Posterior cingulate gyrus (tissue), 11 donors: ENCODE data around the gene KLK1.

ENCODE experiments used
- DNase-seq, 10 donors: peaks; one replicate each; pipeline versions ENCODE4 v3.0.0 to v3.0.0-alpha.2; 2020 to 2021; ENCODE audit warnings: mixed read lengths in 3 of 10
- intact Hi-C: fragments of 100-400 bp; cut with DNase I; formaldehyde crosslinking; loops from one replicate; pipeline ENCODE4 v1.15.1; 2023

The KLK1 gene

DNA sequence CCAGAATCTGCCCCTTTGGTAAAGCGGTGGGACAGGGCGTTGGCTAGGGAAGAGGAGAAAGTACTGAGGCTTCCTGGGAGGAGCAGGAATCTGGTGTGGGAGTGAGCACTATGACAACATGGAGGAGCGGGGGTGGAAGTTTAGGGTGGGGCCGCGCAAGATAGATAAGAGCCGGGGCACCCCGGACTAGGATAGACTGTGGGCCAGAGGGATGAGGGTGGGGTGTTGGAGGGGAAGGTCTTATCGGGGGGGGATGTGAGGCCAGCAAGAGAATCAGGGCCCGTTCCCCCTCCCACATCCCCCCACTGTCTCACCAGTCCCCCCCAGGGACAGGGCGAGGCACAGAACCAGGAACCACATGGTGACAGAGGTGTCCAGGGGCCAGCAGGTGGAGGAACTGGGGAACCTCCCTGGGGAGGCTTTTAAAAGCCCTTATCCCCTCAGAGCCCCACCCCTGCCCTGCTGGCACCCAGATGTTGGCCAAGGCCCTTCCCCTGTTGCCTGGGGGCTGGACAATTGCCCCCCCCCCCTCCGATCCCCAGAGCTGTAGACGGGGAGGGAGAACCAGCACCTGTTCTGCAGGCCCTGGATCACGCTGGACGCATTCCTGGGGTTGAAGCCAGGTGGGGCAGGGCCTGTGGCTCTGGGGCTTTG lies at the start of gene KLK1:
Gene KLK1 (minus strand): TSS at position 399 of the 654 bp plus-strand sequence. CDS start 39 bp downstream, at position 360.
- intact Hi-C loops, result no loop called here

DNA sequence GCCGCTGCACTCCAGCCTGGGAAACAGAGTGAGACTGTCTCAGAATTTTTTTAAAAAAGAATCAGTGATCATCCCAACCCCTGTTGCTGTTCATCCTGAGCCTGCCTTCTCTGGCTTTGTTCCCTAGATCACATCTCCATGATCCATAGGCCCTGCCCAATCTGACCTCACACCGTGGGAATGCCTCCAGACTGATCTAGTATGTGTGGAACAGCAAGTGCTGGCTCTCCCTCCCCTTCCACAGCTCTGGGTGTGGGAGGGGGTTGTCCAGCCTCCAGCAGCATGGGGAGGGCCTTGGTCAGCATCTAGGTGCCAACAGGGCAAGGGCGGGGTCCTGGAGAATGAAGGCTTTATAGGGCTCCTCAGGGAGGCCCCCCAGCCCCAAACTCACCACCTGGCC lies 49.5 kb upstream of the KLK1 start, which contains the start of gene KLK2:
Gene KLK2 (plus strand): TSS at position 384 of the 400 bp plus-strand sequence. CDS start 35 bp downstream, outside the sequence.
- intact Hi-C loops, result no loop called here
- DNase-seq, result no peak

More for the DNA sequence above, at the start of gene KLK1:
- peak in 1 of 10 donors; percentile 48 for DNase-seq

DNA sequence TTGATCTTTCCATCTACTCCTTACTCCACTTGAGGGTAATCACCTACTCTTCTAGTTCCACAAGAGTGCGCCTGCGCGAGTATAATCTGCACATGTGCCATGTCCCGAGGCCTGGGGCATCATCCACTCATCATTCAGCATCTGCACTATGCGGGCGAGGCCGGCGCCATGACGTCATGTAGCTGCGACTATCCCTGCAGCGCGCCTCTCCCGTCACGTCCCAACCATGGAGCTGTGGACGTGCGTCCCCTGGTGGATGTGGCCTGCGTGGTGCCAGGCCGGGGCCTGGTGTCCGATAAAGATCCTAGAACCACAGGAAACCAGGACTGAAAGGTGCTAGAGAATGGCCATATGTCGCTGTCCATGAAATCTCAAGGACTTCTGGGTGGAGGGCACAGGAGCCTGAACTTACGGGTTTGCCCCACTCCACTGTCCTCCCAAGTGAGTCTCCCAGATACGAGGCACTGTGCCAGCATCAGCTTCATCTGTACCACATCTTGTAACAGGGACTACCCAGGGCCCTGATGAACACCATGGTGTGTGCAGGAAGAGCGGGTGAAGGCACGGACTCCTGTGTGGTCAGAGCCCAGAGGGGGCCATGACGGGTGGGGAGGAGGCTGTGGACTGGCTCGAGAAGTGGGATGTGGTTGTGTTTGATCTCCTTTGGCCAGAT lies 47.0 kb upstream of the KLK1 start:
- peak in 1 of 10 donors; percentile 78 for DNase-seq
- intact Hi-C loops, result no loop called here

DNA sequence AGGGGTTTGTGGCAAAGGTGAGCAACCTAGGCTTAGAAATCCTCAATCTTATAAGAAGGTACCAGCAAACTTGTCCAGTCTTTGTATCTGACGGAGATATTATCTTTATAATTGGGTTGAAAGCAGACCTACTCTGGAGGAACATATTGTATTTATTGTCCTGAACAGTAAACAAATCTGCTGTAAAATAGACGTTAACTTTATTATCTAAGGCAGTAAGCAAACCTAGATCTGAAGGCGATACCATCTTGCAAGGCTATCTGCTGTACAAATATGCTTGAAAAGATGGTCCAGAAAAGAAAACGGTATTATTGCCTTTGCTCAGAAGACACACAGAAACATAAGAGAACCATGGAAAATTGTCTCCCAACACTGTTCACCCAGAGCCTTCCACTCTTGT lies 45.9 kb upstream of the KLK1 start:
- DNase-seq, result no peak
- intact Hi-C loops, result no loop called here

DNA sequence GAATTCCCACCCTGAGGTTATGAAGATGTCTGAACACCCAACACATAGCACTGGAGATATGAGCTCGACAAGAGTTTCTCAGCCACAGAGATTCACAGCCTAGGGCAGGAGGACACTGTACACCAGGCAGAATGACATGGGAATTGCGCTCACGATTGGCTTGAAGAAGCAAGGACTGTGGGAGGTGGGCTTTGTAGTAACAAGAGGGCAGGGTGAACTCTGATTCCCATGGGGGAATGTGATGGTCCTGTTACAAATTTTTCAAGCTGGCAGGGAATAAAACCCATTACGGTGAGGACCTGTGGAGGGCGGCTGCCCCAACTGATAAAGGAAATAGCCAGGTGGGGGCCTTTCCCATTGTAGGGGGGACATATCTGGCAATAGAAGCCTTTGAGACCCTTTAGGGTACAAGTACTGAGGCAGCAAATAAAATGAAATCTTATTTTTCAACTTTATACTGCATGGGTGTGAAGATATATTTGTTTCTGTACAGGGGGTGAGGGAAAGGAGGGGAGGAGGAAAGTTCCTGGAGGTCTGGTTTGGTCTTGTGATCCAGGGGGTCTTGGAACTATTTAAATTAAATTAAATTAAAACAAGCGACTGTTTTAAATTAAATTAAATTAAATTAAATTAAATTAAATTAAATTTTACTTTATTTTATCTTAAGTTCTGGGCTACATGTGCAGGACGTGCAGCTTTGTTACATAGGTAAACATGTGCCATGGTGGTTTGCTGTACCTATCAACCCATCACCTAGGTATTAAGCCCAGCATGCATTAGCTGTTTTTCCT lies 38.1 kb upstream of the KLK1 start:
- no peak for DNase-seq
- intact Hi-C loops, result no loop called here

DNA sequence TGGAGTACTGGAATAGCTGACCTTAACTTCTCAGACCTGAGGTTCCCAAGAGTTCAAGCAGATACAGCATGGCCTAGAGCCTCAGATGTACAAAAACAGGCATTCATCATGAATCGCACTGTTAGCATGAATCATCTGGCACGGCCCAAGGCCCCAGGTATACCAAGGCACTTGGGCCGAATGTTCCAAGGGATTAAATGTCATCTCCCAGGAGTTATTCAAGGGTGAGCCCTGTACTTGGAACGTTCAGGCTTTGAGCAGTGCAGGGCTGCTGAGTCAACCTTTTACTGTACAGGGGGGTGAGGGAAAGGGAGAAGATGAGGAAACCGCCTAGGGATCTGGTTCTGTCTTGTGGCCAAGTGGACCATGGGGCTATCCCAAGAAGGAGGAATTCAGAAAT lies 37.4 kb upstream of the KLK1 start:
- DNase-seq, result no peak
- intact Hi-C loops, result no loop called here

DNA sequence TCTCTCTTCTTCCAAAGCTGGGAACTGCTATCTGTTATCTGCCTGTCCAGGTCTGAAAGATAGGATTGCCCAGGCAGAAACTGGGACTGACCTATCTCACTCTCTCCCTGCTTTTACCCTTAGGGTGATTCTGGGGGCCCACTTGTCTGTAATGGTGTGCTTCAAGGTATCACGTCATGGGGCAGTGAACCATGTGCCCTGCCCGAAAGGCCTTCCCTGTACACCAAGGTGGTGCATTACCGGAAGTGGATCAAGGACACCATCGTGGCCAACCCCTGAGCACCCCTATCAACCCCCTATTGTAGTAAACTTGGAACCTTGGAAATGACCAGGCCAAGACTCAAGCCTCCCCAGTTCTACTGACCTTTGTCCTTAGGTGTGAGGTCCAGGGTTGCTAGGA lies 36.3 kb upstream of the KLK1 start:
- no peak for DNase-seq
- intact Hi-C loops, result no loop called here

DNA sequence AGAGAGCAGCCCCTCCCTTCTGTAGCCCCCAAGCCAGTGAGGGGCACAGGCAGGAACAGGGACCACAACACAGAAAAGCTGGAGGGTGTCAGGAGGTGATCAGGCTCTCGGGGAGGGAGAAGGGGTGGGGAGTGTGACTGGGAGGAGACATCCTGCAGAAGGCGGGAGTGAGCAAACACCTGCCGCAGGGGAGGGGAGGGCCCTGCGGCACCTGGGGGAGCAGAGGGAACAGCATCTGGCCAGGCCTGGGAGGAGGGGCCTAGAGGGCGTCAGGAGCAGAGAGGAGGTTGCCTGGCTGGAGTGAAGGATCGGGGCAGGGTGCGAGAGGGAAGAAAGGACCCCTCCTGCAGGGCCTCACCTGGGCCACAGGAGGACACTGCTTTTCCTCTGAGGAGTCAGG lies 35.3 kb upstream of the KLK1 start:
- DNase-seq, result no peak
- intact Hi-C loops, result no loop called here

DNA sequence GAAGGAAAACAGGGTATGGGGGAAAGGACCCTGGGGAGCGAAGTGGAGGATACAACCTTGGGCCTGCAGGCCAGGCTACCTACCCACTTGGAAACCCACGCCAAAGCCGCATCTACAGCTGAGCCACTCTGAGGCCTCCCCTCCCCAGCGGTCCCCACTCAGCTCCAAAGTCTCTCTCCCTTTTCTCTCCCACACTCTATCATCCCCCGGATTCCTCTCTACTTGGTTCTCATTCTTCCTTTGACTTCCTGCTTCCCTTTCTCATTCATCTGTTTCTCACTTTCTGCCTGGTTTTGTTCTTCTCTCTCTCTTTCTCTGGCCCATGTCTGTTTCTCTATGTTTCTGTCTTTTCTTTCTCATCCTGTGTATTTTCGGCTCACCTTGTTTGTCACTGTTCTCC lies 33.8 kb upstream of the KLK1 start:
- DNase-seq, result no peak
- intact Hi-C loops, result no loop called here

DNA sequence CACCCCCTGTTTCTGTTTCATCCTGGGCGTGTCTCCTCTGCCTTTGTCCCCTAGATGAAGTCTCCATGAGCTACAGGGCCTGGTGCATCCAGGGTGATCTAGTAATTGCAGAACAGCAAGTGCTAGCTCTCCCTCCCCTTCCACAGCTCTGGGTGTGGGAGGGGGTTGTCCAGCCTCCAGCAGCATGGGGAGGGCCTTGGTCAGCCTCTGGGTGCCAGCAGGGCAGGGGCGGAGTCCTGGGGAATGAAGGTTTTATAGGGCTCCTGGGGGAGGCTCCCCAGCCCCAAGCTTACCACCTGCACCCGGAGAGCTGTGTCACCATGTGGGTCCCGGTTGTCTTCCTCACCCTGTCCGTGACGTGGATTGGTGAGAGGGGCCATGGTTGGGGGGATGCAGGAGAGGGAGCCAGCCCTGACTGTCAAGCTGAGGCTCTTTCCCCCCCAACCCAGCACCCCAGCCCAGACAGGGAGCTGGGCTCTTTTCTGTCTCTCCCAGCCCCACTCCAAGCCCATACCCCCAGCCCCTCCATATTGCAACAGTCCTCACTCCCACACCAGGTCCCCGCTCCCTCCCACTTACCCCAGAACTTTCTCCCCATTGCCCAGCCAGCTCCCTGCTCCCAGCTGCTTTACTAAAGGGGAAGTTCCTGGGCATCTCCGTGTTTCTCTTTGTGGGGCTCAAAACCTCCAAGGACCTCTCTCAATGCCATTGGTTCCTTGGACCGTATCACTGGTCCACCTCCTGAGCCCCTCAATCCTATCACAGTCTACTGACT lies 31.2 kb upstream of the KLK1 start, which contains the start of gene KLK3:
Gene KLK3 (plus strand): TSS at position 280 of the 775 bp plus-strand sequence. CDS start 41 bp downstream, at position 321.
- DNase-seq, result no peak
- intact Hi-C loops, result no loop called here

DNA sequence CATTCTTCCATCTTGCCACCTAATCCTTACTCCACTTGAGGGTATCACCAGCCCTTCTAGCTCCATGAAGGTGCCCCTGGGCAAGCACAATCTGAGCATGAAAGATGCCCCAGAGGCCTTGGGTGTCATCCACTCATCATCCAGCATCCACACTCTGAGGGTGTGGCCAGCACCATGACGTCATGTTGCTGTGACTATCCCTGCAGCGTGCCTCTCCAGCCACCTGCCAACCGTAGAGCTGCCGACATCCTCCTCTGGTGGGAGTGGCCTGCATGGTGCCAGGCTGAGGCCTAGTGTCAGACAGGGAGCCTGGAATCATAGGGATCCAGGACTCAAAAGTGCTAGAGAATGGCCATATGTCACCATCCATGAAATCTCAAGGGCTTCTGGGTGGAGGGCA lies 28.0 kb upstream of the KLK1 start:
- DNase-seq, result no peak
- intact Hi-C loops, result no loop called here

DNA sequence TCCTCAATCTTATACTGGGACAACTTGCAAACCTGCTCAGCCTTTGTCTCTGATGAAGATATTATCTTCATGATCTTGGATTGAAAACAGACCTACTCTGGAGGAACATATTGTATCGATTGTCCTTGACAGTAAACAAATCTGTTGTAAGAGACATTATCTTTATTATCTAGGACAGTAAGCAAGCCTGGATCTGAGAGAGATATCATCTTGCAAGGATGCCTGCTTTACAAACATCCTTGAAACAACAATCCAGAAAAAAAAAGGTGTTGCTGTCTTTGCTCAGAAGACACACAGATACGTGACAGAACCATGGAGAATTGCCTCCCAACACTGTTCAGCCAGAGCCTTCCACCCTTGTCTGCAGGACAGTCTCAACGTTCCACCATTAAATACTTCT lies 27.2 kb upstream of the KLK1 start:
- no peak for DNase-seq
- intact Hi-C loops, result no loop called here

DNA sequence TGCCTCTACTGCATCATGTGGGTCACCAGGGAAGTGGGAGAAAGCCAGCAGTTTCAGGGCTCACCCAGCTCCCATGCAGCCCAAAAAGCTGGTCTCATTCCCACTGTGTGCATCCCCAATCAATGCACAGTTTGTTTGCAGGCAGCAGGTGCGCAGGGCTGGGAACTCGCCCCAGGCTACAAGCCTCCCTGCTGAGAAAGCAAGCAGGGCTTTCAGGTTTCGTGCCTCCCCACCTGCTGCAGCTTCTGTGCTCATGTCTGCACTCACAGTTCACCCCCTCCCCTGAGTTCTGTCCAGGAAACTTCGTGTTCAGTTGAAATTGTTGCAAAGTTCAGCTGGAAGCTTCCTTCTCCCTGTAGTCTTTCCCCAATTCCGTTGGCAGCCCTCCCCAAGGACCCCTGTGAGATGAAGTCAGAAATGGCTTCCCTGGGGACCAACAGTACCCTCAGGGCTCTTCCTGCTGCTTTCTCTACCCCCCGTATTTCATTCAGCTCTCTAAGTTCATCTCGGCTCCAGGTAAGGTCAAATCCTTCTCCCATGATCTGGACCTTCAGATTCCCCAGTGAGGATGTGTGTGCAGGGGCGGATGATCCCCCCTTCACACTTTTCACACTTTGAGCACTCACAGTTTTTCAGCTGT lies 20.8 kb upstream of the KLK1 start:
- intact Hi-C loops, result no loop called here
- no peak for DNase-seq

DNA sequence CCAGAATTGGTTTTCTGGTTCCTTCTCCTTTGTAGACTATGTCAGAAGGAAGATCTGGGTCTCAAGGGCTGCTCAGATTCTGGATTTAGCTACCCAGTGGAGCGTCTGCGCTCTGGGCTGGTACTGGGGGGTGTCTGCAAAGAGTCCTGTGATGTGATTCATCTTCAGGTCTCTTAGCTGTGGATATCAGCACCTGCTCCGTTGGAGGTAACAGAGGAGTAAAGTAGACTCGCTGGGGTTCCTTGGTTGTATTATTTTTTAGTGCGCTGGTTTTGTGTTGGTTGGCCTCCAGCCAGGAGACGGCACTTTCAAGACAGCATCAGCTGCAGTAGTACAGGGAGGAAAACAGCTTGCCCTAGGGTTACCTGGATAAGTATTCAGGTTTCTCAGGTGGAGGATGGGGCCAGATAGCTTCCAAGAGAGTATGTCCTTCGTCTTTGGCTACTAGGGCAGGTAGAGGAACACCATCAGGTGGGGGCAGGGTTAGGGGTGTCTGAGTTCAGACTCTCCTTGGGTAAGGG lies 20.2 kb upstream of the KLK1 start:
- intact Hi-C loops, result no loop called here
- DNase-seq, result no peak

DNA sequence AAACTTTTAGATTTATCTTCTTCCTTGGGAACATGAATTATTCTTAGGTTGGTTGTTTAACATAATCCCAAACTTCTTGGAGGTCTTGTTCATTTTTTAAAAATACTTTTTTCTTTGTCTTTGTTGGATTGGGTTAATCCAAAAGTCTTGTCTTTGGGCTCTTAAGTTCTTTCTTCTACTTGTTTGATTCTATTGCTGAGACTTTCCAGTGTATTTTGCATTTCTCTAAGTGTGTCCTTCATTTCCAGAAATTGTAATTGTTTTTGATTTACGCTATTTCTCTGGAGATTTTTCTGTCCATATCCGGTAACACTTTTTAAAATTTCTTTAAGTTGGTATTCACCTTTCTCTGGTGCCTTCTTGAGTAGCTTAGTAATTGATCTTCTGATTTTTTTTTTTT lies 19.6 kb upstream of the KLK1 start:
- DNase-seq, result no peak
- intact Hi-C loops, result no loop called here

DNA sequence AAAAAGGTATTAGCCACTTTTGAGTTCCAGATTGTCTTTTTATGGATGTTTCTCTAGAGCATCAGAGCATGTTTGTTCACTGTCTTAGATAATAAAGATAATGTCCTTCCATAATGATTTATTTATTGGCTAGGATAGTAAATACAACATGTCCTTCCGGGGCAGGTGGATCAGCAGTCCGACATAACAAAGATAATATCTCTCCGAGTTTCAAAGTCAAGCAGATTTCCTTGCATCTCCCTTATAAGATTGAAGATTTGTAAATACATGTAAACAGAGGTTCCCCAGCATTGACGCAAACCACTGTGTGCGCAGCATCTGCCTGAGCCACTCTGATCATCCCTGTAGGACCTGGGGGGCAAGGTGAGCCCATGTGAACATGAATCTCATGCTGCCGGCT lies 18.5 kb upstream of the KLK1 start:
- no peak for DNase-seq
- intact Hi-C loops, result no loop called here

DNA sequence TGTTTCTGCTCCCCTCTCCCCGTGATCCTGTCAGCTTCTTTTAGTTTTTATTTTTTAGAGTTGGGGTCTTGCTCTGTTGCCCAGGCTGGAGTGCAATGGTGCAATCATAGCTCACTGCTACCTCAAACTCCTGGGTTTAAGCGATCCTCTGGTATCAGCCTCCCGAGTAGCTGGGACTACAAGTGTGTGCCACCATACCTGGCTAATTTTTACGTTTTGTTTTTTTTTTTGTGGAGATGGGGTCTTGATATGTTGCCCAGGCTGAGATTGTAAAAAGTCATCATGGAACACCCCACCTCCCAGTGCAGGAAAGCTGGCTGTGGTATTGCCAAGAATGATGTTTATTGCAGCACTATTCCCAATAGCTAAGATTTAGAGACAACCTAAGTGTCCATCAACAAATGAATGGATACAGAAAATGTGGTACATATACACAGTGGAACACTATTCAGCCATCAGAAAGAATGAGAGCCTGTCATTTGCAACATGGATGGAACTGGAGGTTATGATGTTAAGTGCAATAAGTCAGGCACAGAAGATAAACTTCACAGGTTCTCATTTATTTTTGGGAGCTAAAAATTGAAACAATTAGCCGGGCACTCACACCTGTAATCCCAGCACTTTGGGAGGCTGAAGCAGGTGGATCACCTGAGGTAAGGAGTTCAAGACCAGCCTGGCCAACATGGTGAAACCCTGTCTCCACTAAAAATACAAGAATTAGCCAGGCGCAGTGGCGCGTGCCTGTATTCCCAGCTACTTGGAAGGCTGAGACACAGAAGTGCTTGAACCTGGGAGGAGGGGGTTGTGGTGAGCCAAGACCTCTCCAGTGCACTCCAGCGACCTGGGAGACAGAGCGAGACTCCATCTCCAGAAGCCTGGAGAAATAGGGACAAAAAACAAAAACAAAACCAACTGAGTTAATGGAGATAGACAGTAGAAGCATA lies 16.4 kb upstream of the KLK1 start:
- no peak for DNase-seq
- intact Hi-C loops, result no loop called here

DNA sequence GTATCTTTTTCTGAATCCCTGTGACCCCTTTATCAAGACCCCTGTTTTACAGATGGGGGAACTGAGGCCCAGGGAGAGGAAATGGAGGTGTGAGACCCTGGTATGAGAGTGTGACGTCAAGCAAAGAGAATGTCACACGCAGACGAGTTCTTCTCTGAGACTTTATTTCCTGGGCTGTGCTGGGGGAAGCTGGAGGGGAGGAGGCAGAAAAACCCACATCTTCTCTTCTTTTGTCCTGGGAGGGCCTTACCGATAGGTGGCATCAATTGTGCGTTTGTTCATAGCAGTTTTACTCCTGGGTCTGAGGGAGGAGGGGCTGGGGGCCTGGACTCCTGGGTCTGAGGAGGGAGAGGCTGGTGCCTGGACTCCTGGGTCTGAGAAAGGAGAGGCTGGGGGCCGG lies 14.7 kb upstream of the KLK1 start:
- intact Hi-C loops, result no loop called here
- DNase-seq, result peak in 1 of 10 donors; percentile 15

DNA sequence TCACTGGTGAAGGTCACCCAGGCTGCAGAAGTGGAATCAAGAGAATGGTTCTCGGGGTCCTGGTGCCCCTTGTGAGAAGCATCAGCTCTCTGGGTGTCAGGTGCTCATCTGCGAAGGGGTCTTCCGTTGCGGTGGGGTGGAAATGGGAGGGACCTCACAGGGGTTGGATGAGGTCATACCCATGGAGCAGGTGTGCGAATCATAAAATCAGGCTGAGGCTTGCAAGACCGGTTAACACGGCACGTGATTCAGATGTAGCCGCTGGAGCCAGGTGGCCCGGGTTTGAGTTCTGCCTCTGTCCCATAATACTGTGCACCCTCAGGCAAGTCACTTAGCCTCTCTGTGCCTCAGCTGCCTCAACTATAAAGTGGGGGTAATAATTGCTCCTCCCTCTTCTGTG lies 13.7 kb upstream of the KLK1 start:
- intact Hi-C loops, result no loop called here
- DNase-seq, result peak in 2 of 10 donors; percentile 34 to 78
